Parathyroid adenoma (tissue), 2 donors: Measurements from ENCODE around the gene PFKFB4.
"Not testable (repeated sequence)": the region's sequence is repeated elsewhere in the genome, so short reads cannot be mapped to it uniquely, and the experiment has no call there.

Experiments
- H2AFZ ChIP-seq: fragments of 300-600 bp; sonication (generic); one replicate; pipeline ENCODE4 v1.7.0; 2017; ENCODE audit warnings: antibody characterized with exemption, mild to moderate bottlenecking
- H3K27ac ChIP-seq: fragments of 300-600 bp; sonication (generic); one replicate; pipeline ENCODE4 v1.7.0; 2017
- H3K27me3 ChIP-seq: fragments of 300-600 bp; sonication (generic); one replicate; pipeline ENCODE4 v1.7.0; 2017; ENCODE audit warnings: low read length; ENCODE audit not compliant: control insufficient read depth, insufficient read depth
- H3K36me3 ChIP-seq: fragments of 300-600 bp; sonication (generic); one replicate; pipeline ENCODE4 v1.7.0; 2017; ENCODE audit warnings: low read length; ENCODE audit not compliant: control insufficient read depth, insufficient read depth
- H3K4me1 ChIP-seq: fragments of 300-600 bp; sonication (generic); one replicate; pipeline ENCODE4 v1.7.0; 2017; ENCODE audit warnings: control low read depth
- H3K4me2 ChIP-seq: fragments of 300-600 bp; sonication (generic); one replicate; pipeline ENCODE4 v1.7.0; 2017; ENCODE audit warnings: low read length
- H3K4me3 ChIP-seq: fragments of 300-600 bp; sonication (generic); one replicate; pipeline ENCODE4 v1.7.0; 2017; ENCODE audit warnings: low read depth, low read length
- H3K79me2 ChIP-seq: fragments of 300-600 bp; sonication (generic); one replicate; pipeline ENCODE4 v1.7.0; 2017; ENCODE audit warnings: control low read depth
- H3K9ac ChIP-seq: fragments of 300-600 bp; sonication (generic); one replicate; pipeline ENCODE4 v1.7.0; 2017; ENCODE audit warnings: mild to moderate bottlenecking
- H3K9me3 ChIP-seq: fragments of 300-600 bp; sonication (generic); one replicate; pipeline ENCODE4 v1.7.0; 2017; ENCODE audit warnings: low read length; ENCODE audit not compliant: control insufficient read depth
- TF ChIP-seq, protein P1 (sequence below): fragments of 300-600 bp; sonication (generic); IDR thresholded peaks from one replicate; pipeline ENCODE4 v1.7.0; 2017; ENCODE audit warnings: antibody characterized with exemption, mild to moderate bottlenecking
- donor health status: primary hyperparathyroidism.

The PFKFB4 gene

DNA sequence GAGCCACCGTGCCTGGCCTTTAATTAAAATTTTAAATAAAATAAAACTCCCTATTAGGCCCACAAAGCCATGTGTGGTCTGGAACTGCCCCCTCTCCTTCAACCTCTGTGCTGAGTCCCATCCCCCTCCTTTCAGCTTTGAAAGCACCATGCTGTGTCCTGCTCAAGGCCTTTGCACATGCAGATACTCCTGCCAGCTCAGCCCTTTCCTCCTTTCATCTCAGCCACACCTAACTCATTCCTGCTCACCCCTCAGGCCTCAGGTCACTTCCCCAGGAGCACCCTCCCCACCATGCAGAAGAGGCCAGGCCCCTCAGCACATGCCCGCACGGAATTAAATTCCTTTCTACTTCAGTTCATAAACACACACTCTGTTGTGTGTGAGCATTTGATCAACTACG is 82.0 kb downstream of the PFKFB4 start:
- Histone ChIP-seq H3K4me1 (no peaks in the 10 kb centered on the region), H3K79me2 (peaks cover 21% of the 10 kb centered on the region), H3K27ac (peak overlapping the region; percentile 22), H3K9me3 (no peaks in the 10 kb centered on the region), H3K27me3 (no peaks in the 10 kb centered on the region), H2AFZ (no peak overlapping the region), H3K36me3 (no peaks in the 10 kb centered on the region), H3K4me3 (no peak overlapping the region), H3K9ac (no peak overlapping the region), H3K4me2 (no peak overlapping the region)
- TF ChIP-seq, protein P1, sequence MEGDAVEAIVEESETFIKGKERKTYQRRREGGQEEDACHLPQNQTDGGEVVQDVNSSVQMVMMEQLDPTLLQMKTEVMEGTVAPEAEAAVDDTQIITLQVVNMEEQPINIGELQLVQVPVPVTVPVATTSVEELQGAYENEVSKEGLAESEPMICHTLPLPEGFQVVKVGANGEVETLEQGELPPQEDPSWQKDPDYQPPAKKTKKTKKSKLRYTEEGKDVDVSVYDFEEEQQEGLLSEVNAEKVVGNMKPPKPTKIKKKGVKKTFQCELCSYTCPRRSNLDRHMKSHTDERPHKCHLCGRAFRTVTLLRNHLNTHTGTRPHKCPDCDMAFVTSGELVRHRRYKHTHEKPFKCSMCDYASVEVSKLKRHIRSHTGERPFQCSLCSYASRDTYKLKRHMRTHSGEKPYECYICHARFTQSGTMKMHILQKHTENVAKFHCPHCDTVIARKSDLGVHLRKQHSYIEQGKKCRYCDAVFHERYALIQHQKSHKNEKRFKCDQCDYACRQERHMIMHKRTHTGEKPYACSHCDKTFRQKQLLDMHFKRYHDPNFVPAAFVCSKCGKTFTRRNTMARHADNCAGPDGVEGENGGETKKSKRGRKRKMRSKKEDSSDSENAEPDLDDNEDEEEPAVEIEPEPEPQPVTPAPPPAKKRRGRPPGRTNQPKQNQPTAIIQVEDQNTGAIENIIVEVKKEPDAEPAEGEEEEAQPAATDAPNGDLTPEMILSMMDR, result no peak

DNA sequence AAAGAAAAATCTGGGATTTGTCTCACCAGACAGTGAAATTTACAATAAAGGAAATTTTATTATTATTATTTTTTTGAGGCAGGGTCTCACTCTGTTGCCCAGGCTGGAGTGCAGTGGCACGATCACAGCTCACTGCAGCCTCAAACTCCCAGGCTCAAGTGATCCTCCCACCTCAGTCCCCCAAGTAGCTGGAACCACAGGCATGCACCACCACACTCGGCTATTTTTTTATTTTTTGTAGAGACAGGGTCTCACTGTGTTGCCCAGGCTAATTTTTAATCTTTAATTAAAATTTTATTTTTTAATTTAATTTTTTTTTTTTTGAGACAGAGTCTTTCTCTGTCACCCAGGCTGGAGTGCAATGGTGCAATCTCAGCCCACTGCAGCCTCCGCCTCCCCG is 82.6 kb downstream of the PFKFB4 start:
- H3K36me3 ChIP-seq, H3K27me3 ChIP-seq, H3K4me1 ChIP-seq, H3K9ac ChIP-seq, H3K4me2 ChIP-seq, H3K4me3 ChIP-seq, H2AFZ ChIP-seq, H3K9me3 ChIP-seq, H3K27ac ChIP-seq: not testable (repeated sequence)
- H3K79me2 ChIP-seq, result peaks cover 23% of the 10 kb centered on the region

DNA sequence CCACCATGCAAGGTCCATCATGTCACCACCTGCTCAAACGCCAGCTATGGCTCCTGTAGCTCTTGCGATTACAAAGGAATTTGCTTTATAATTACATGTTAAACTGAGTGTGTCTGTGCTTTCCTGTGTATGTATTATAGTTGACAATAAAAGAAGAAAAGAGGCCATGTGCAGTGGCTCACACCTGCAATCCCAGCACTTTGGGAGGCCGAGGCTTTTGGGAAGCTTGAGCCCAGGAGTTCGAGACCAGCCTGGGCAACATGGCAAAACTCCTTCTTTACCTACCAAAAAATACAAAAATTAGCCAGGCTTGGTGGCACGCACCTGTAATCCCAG is 83.0 kb downstream of the PFKFB4 start:
- Histone ChIP-seq H3K36me3 (no peaks in the 10 kb centered on the region), H3K4me1 (no peaks in the 10 kb centered on the region), H2AFZ (peak overlapping the region; percentile 86), H3K4me3 (peak overlapping the region; percentile 61), H3K9ac (no peak overlapping the region), H3K4me2 (peak overlapping the region; percentile 62), H3K27me3 (no peaks in the 10 kb centered on the region), H3K27ac (peak overlapping the region; percentile 93), H3K9me3 (no peaks in the 10 kb centered on the region), H3K79me2 (peaks cover 27% of the 10 kb centered on the region)
- TF ChIP-seq, protein P1, result no peak

- Histone ChIP-seq H3K36me3 (no peaks in the 10 kb centered on the region), H3K4me2 (peak overlapping the region; percentile 62), H3K27me3 (no peaks in the 10 kb centered on the region), H3K79me2 (peaks cover 27% of the 10 kb centered on the region), H3K9me3 (no peaks in the 10 kb centered on the region), H3K9ac (peak overlapping the region; percentile 2), H3K27ac (peak overlapping the region; percentile 93), H3K4me3 (peak overlapping the region; percentile 61), H2AFZ (peak overlapping the region; percentile 86), H3K4me1 (no peaks in the 10 kb centered on the region)
- TF ChIP-seq, protein P1, result peak; percentile 49
Observed at GRCh38 chr3:48472923-48473616, 83.5 kb downstream of the PFKFB4 start.

DNA sequence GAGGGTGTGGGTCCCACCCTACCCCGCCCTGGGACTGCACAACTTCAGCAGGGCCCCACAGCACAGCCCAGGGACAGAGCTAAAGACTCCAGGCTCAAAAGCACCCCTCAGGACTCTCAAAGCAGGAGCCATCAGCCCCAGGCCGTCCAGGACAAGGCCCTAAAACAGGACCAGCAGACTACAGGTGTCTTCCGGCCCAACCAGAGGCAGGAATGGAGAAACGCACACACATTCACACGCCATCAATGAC is 84.0 kb downstream of the PFKFB4 start:
- H2AFZ ChIP-seq, result peak overlapping the region; percentile 86
- peak overlapping the region; percentile 61 for H3K4me3 ChIP-seq
- no peaks in the 10 kb centered on the region for H3K9me3 ChIP-seq
- peak overlapping the region; percentile 62 for H3K4me2 ChIP-seq
- no peaks in the 10 kb centered on the region for H3K36me3 ChIP-seq
- H3K79me2 ChIP-seq, result peaks cover 30% of the 10 kb centered on the region
- H3K27ac ChIP-seq, result peak overlapping the region; percentile 93
- TF ChIP-seq, protein P1, result no peak
- no peaks in the 10 kb centered on the region for H3K27me3 ChIP-seq
- peaks cover 1% of the 10 kb centered on the region for H3K4me1 ChIP-seq
- peak overlapping the region; percentile 2 for H3K9ac ChIP-seq
